H1 (cell line): ENCODE results near the gene BCO1. TPM values are rescaled to one million over a fixed set of nuclear protein-coding genes. Genes with fewer than 3 reads are reported as not detected.

Source experiments
- CTCF ChIA-PET: fragments of 300-600 bp; sonication (Branson Sonifier 250); formaldehyde crosslinking; loops from one replicate; lab custom pipeline; 2021; ENCODE audit not compliant: partially characterized antibody; lab: Charles Lee
- POLR2A ChIA-PET: fragments of 300-600 bp; sonication (Branson Sonifier 250); formaldehyde crosslinking; loops from one replicate; lab custom pipeline; 2021; ENCODE audit warnings: inconsistent platforms; ENCODE audit not compliant: partially characterized antibody; lab: Charles Lee
- DNase-seq, 2 experiments: peaks; one replicate each; pipeline versions ENCODE4 v3.0.0 to v3.0.0-alpha.2; 2010 to 2022; ENCODE audit warnings: low spot score in 2 of 2, low read depth in 1 of 2, mixed read lengths in 1 of 2
- FAIRE-seq: peaks from 2 replicates; lab custom pipeline; 2011; peaks lifted over from hg19 to GRCh38; lab: Jason Lieb, UNC
- H2AFZ ChIP-seq: 2 replicates; pipeline ENCODE4 v1.8.1; 2012; ENCODE audit warnings: low read length, inconsistent platforms
- H2AK5ac ChIP-seq: 2 replicates; pipeline ENCODE4 v1.6.1; 2013; ENCODE audit warnings: low read depth, low read length
- H2BK120ac ChIP-seq: replicated peaks from 2 replicates; pipeline ENCODE3; 2013; ENCODE audit warnings: low read depth, low read length, inconsistent platforms
- H2BK12ac ChIP-seq: 2 replicates; pipeline ENCODE4 v1.6.1; 2013; ENCODE audit warnings: low read depth, low read length
- H2BK15ac ChIP-seq: 2 replicates; pipeline ENCODE4 v1.6.1; 2013; ENCODE audit warnings: low read length
- H2BK20ac ChIP-seq: 2 replicates; pipeline ENCODE4 v1.6.1; 2013; ENCODE audit warnings: low read length
- H2BK5ac ChIP-seq: 2 replicates; pipeline ENCODE4 v1.6.1; 2013; ENCODE audit warnings: low read depth, low read length
- H3K14ac ChIP-seq: 2 replicates; pipeline ENCODE4 v1.6.1; 2013; ENCODE audit warnings: inconsistent platforms; ENCODE audit not compliant: insufficient read length
- H3K18ac ChIP-seq: 2 replicates; pipeline ENCODE4 v1.6.1; 2013; ENCODE audit warnings: low read length; ENCODE audit errors: extremely low read depth
- H3K23ac ChIP-seq: 2 replicates; pipeline ENCODE4 v1.6.1; 2013; ENCODE audit warnings: inconsistent platforms; ENCODE audit not compliant: insufficient read length
- H3K23me2 ChIP-seq: 2 replicates; pipeline ENCODE4 v1.6.1; 2013; ENCODE audit warnings: low read depth, low read length
- H3K27ac ChIP-seq: 2 replicates; pipeline ENCODE4 v1.6.1; 2011; ENCODE audit warnings: low read depth, low read length, inconsistent platforms
- H3K27me3 ChIP-seq, 4 experiments: replicated peaks in 1 of 4; 1 replicate in 1 of 4; 2 replicates in 3 of 4; pipeline versions ENCODE4 v1.6.1 to v1.8.1; 2011 to 2013; ENCODE audit warnings: low read length in 3 of 4, mild to moderate bottlenecking in 3 of 4, inconsistent platforms in 2 of 4, mixed read lengths in 2 of 4, moderate library complexity in 1 of 4; ENCODE audit not compliant: control insufficient read depth in 3 of 4, insufficient read depth in 3 of 4; ENCODE audit errors: extremely low read depth in 1 of 4
- H3K36me3 ChIP-seq, 4 experiments: 2 replicates each; pipeline versions ENCODE4 v1.6.1 to v1.8.1; 2011 to 2013; ENCODE audit warnings: mild to moderate bottlenecking in 4 of 4, low read length in 3 of 4, moderate library complexity in 2 of 4, control low read depth in 1 of 4, inconsistent platforms in 1 of 4; ENCODE audit not compliant: insufficient read depth in 4 of 4, control insufficient read depth in 2 of 4
- H3K4ac ChIP-seq: replicated peaks from 2 replicates; pipeline ENCODE3; 2013; ENCODE audit warnings: low read length, low read depth, mixed read lengths, inconsistent platforms; ENCODE audit not compliant: insufficient read length
- H3K4me1 ChIP-seq, 4 experiments: replicated peaks in 1 of 4; 1 replicate in 1 of 4; 2 replicates in 3 of 4; pipeline versions ENCODE4 v1.6.1 to v1.8.1; 2011 to 2013; ENCODE audit warnings: low read length in 3 of 4, inconsistent platforms in 2 of 4, mixed read lengths in 1 of 4; ENCODE audit not compliant: insufficient read depth in 4 of 4, control insufficient read depth in 3 of 4
- H3K4me2 ChIP-seq, 2 experiments: 2 replicates each; pipeline versions ENCODE4 v1.6.1 to v1.8.1; 2011 to 2013; ENCODE audit warnings: low read depth in 2 of 2, low read length in 2 of 2, control low read depth in 1 of 2, inconsistent platforms in 1 of 2, mild to moderate bottlenecking in 1 of 2; ENCODE audit not compliant: insufficient read depth in 1 of 2
- H3K4me3 ChIP-seq, 4 experiments: fragments of 200-600, 300-600 bp in 1 of 4; sonication (generic), shearing (Covaris generic), sonication (Bioruptor Twin) in 1 of 4; 2 replicates each; pipeline versions ENCODE4 v1.5.1 to v1.8.1; 2011 to 2016; ENCODE audit warnings: low read length in 4 of 4, low read depth in 3 of 4, control low read depth in 2 of 4, inconsistent platforms in 2 of 4, mild to moderate bottlenecking in 2 of 4, mixed read lengths in 1 of 4, moderate library complexity in 1 of 4; ENCODE audit not compliant: insufficient read depth in 2 of 4; ENCODE audit errors: extremely low read depth in 1 of 4
- H3K56ac ChIP-seq: replicated peaks from 2 replicates; pipeline ENCODE3; 2013; ENCODE audit warnings: low read depth, mild to moderate bottlenecking, mixed read lengths, low read length, inconsistent platforms; ENCODE audit not compliant: insufficient read length
- H3K79me1 ChIP-seq: 2 replicates; pipeline ENCODE4 v1.6.1; 2013; ENCODE audit warnings: low read depth, low read length, control low read depth
- H3K79me2 ChIP-seq, 2 experiments: 2 replicates each; pipeline versions ENCODE4 v1.6.1 to v1.8.1; 2012 to 2013; ENCODE audit warnings: low read length in 2 of 2, mild to moderate bottlenecking in 2 of 2, inconsistent platforms in 1 of 2; ENCODE audit not compliant: insufficient read depth in 2 of 2, control insufficient read depth in 1 of 2
- H3K9ac ChIP-seq, 4 experiments: replicated peaks in 1 of 4; 1 replicate in 1 of 4; 2 replicates in 3 of 4; pipeline versions ENCODE4 v1.6.1 to v1.8.1; 2011 to 2013; ENCODE audit warnings: low read depth in 3 of 4, low read length in 3 of 4, control low read depth in 2 of 4, mild to moderate bottlenecking in 2 of 4, moderate library complexity in 2 of 4, inconsistent platforms in 1 of 4; ENCODE audit errors: extremely low read depth in 1 of 4
- H3K9me3 ChIP-seq, 2 experiments: 2 replicates each; pipeline versions ENCODE4 v1.6.1 to v1.8.1; 2012 to 2013; ENCODE audit warnings: mild to moderate bottlenecking in 2 of 2, moderate library complexity in 2 of 2, control low read depth in 1 of 2, inconsistent platforms in 1 of 2, low read depth in 1 of 2, low read length in 1 of 2, mixed read lengths in 1 of 2; ENCODE audit not compliant: insufficient read depth in 2 of 2
- H4K20me1 ChIP-seq, 2 experiments: replicated peaks in 1 of 2; 2 replicates each; pipeline versions ENCODE3 to v1.8.1; 2011 to 2013; ENCODE audit warnings: inconsistent platforms in 2 of 2, low read length in 2 of 2, mild to moderate bottlenecking in 1 of 2; ENCODE audit not compliant: insufficient read depth in 2 of 2, control insufficient read depth in 1 of 2
- H4K5ac ChIP-seq: 2 replicates; pipeline ENCODE4 v1.6.1; 2013; ENCODE audit warnings: low read length, low read depth, mixed read lengths, inconsistent platforms; ENCODE audit not compliant: insufficient read length
- H4K8ac ChIP-seq: 2 replicates; pipeline ENCODE4 v1.8.0; 2013; ENCODE audit warnings: mild to moderate bottlenecking, moderate library complexity, low read length, inconsistent platforms; ENCODE audit not compliant: insufficient read depth; ENCODE audit errors: extremely low read depth
- H4K91ac ChIP-seq: replicated peaks from 2 replicates; pipeline ENCODE3; 2013; ENCODE audit warnings: low read length, mixed read lengths, inconsistent platforms; ENCODE audit not compliant: insufficient read length
- CHD1 ChIP-seq: IDR thresholded peaks from 2 replicates; pipeline ENCODE4 v1.6.1; 2012; ENCODE audit warnings: low read depth, low read length, improper control_type of control experiment
- MAFK ChIP-seq: IDR thresholded peaks from 2 replicates; pipeline ENCODE4 v1.6.1; 2012; ENCODE audit warnings: low read depth, mild to moderate bottlenecking, improper control_type of control experiment, low read length
- WGBS, 2 experiments: shearing (Covaris generic) in 1 of 2; methylation state at CpG; one replicate each; pipeline versions ENCODE4 v1.1.6 to v1.1.7; 2013 to 2015; ENCODE audit warnings: low lambda C conversion rate in 2 of 2, mixed read lengths in 2 of 2, inconsistent platforms in 1 of 2, low coverage in 1 of 2, missing lambda C conversion rate in 1 of 2; ENCODE audit not compliant: insufficient replicate concordance in 2 of 2, insufficient coverage in 1 of 2, insufficient read length in 1 of 2; ENCODE audit errors: extremely low coverage in 1 of 2, missing lambda C conversion rate in 1 of 2; 5-methylcytosine and 5-hydroxymethylcytosine counted together
- polyA plus RNA-seq, 7 experiments: library from polyadenylated mRNA; depleted of rRNA in 3 of 7; stranded (reverse) in 5 of 7; unstranded in 2 of 7; fragments of >200 nt in 5 of 7; fragments of 200-250 nt in 2 of 7; gene quantifications; 1 replicate in 5 of 7; 2 replicates in 1 of 7; 4 replicates in 1 of 7; pipeline versions ENCODE4 v1.2.1 to v1.2.3, GENCODE V29; 2011 to 2013; ENCODE audit warnings: missing spikeins in 2 of 7, mixed read lengths in 2 of 7
- total RNA-seq: library from RNA; stranded (reverse); fragmentation: NEBNext Ultra II Directional; extraction: Animal tissue kit (Norgen Biotek cat#: 25700); gene quantifications from 2 replicates; pipeline ENCODE4 v1.2.1, GENCODE V29; 2021

BCO1 gene
- total and polyA plus RNA-seq, 2 of the 8 experiments (the other 6 are each of a cell fraction or from before 2014, with no cell fraction given), result 0.21 TPM; not detected in 1

DNA sequence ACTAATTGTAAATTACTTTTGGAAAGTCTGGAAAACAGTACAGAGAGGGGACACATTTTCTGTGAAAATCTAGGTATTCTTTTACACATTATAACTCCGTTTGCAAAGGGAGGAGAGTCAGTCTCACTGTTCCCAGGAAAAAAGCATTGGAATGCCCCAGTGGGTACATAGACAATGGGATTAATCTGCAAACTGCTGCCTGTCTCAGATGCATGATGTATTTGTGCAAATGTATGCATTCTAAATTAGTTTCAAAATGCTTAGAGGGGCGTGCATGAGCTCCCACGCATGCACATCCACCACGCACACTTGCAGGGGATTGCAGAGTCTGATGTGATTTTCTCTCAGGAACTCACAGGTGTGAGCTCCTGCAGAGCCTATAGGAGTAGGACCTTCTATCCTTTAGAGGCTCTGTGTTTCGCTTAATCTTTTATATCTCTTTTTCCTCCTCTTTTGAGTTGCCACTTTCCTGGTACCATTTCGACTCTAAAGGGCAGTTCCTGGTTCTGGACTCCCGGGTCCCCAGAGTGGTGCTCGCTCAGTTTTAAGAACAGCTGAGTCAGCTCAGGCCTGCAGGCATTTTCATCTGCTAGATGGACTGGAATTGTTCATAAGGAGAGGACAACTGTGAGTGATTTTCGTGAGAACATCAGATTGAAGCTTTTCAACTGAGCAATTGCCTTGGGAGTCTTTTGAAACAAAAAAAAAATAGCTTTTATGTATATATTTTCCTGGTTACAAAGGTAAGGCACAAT lies 1.1 kb downstream of the BCO1 start:
- ChIA-PET CTCF (interaction anchor here (0.6 to 1.2 kb wide), 5 partner anchors 22 to 603 kb away, joined by 3 to 5 read pairs (median 3); no protein-coding TSS in a partner anchor), POLR2A (interaction anchor here (0.7 kb wide), 1 partner anchor 41 kb away, joined by 3 read pairs; no protein-coding TSS in a partner anchor)
- Histone ChIP-seq H3K4me1 (peaks cover 0 to 16% (median 5%) of the 10 kb centered on the region in 4 experiments; a peak in 6 of 7 replicates), H3K79me2 (no peaks in the 10 kb centered on the region), H4K20me1 (no peaks in the 10 kb centered on the region), H3K4me3 (no peak overlapping the region), H3K27me3 (no peaks in the 10 kb centered on the region), H4K5ac (no peak overlapping the region), H3K4me2 (peak overlapping the region in 1 of 2 experiments; percentile 73; a peak in 1 of 4 replicates), H2BK12ac (no peak overlapping the region), H4K91ac (no peak overlapping the region), H3K18ac (peak overlapping the region; percentile 19; the same call in 1 of the 2 replicates), H2BK15ac (no peak overlapping the region), H2AK5ac (no peak overlapping the region), H2BK5ac (0 out of 2 replicates have a peak overlapping the region, but pooled peaks have one; percentile 12), H3K4ac (no peak overlapping the region), H3K23me2 (no peaks in the 10 kb centered on the region; the same call in 1 of the 2 replicates), H3K79me1 (no peaks in the 10 kb centered on the region), H3K36me3 (no peaks in the 10 kb centered on the region), H2BK20ac (no peak overlapping the region), H2AFZ (no peak overlapping the region), H3K56ac (no peak overlapping the region), H3K9me3 (no peaks in the 10 kb centered on the region), H4K8ac (no peak overlapping the region), H3K14ac (no peak overlapping the region), H2BK120ac (no peak overlapping the region), H3K27ac (no peak overlapping the region), H3K9ac (no peak overlapping the region), H3K23ac (no peak overlapping the region)
- no peak for DNase-seq
- 76% methylated on average over 9 of the region's 9 CpGs; no CpG with 5 or more reads in 1 of the 2 experiments for WGBS, 2 experiments
- no peak for FAIRE-seq
- TF ChIP-seq MAFK, result peak; percentile 22; the same call in 1 of the 2 replicates
- no peak for TF ChIP-seq CHD1
